ENCODE measurements around the gene FAM3D.

FAM3D gene

GRCh38 chr3:58623478-58623877, 43.1 kb downstream of the FAM3D start:
- Mint-ChIP-seq H3K4me3 (no peak overlapping the region), H3K9me3 (no peaks in the 10 kb centered on the region), H3K27me3 (no peaks in the 10 kb centered on the region), H3K4me1 (ENCODE audit: low read depth) (no peaks in the 10 kb centered on the region), H3K27ac (no peak overlapping the region), H3K36me3 (ENCODE audit: low read depth) (no peaks in the 10 kb centered on the region)
- intact Hi-C loops (cut with micrococcal nuclease), result no loop called here

DNA sequence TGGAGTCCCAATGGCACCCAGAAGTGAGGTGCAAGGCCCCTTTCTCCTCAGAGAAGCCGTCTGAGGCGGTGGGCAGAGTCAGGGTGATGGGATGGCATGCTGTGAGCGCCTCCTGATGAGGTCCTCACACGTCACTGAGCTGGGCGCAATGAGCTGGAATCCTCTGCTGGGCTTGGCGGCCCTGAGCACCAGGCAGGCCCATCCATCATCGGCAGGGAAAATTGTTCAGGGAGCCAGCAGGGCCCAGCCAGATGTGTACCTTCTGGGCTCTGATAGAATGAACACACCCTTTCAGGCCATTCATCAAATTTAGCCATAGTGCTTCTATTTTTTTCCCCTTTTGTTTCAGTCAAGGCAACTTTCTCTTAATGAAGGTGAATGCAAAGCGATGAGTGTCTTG, 43.7 kb downstream of the FAM3D start:
- Mint-ChIP-seq H3K36me3 (ENCODE audit: low read depth) (no peaks in the 10 kb centered on the region), H3K4me3 (no peak overlapping the region), H3K4me1 (ENCODE audit: low read depth) (no peaks in the 10 kb centered on the region), H3K9me3 (no peaks in the 10 kb centered on the region), H3K27me3 (no peaks in the 10 kb centered on the region), H3K27ac (no peak overlapping the region)
- intact Hi-C loops (cut with micrococcal nuclease), result no loop called here

DNA sequence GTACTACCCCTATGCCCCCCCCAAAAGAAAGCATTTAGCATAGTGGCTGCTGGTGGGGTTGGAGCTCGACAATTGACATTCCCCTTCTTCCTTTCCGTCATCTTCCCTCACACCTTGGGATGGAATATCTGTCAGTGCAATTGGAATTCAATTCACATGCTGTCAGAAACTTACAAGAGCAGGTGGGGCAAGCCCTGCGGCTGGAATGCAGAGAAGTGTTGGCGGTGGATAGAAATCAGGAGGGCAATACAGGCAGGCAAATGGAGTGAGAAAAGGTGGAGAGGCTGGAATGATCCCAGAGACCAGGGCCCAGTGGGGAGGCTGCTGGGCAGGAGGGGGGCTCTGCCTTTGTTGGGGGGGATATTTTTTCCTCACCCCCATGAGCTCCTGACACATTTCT, 44.1 kb downstream of the FAM3D start:
- intact Hi-C loops (cut with micrococcal nuclease), result no loop called here
- Mint-ChIP-seq H3K4me3 (no peak overlapping the region), H3K9me3 (no peaks in the 10 kb centered on the region), H3K27me3 (no peaks in the 10 kb centered on the region), H3K36me3 (ENCODE audit: low read depth) (no peaks in the 10 kb centered on the region), H3K27ac (no peak overlapping the region), H3K4me1 (ENCODE audit: low read depth) (no peaks in the 10 kb centered on the region)

- H3K27me3 Mint-ChIP-seq, result no peaks in the 10 kb centered on the region
Measured at GRCh38 chr3:58621086-58621830, 45.3 kb downstream of the FAM3D start.

GRCh38 chr3:58620421-58620820, 46.2 kb downstream of the FAM3D start:
- no peaks in the 10 kb centered on the region for H3K4me1 Mint-ChIP-seq (ENCODE audit: low read depth)
- no peak overlapping the region for H3K4me3 Mint-ChIP-seq
- no peak overlapping the region for H3K27ac Mint-ChIP-seq
- H3K9me3 Mint-ChIP-seq, result no peaks in the 10 kb centered on the region
- H3K27me3 Mint-ChIP-seq, result no peaks in the 10 kb centered on the region
- intact Hi-C loops (cut with micrococcal nuclease), result no loop called here
- H3K36me3 Mint-ChIP-seq (ENCODE audit: low read depth), result no peaks in the 10 kb centered on the region

More at GRCh38 chr3:58621086-58621830, 45.3 kb downstream of the FAM3D start:
- Mint-ChIP-seq H3K36me3 (ENCODE audit: low read depth) (no peaks in the 10 kb centered on the region), H3K4me3 (no peak overlapping the region), H3K4me1 (ENCODE audit: low read depth) (no peaks in the 10 kb centered on the region), H3K9me3 (no peaks in the 10 kb centered on the region), H3K27ac (no peak overlapping the region)
- intact Hi-C loops (cut with micrococcal nuclease), result no loop called here

DNA sequence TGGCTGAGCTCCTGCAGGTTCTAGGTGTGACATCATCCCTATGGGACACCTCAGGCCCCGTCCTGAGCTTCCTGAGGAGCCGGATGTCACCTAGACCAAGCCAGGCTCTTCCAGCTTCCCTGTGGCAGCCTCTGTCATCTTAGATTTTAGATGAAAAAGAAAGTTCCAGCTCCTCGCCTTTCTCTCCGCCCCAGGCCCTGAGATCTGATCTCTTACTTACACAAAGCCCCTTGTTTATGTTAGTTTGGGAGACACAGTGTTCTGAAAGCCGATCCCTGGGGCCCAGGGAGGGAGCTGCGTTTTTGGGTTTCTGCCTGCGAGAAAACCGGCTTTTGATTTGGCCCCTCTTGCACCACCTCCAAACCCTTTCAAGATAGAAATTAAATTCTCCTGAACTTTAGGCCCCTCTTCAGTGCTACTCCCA, 49.2 kb downstream of the FAM3D start:
- Mint-ChIP-seq H3K36me3 (ENCODE audit: low read depth) (no peaks in the 10 kb centered on the region), H3K9me3 (no peaks in the 10 kb centered on the region), H3K4me1 (ENCODE audit: low read depth) (no peaks in the 10 kb centered on the region), H3K27ac (no peak overlapping the region), H3K27me3 (no peaks in the 10 kb centered on the region), H3K4me3 (no peak overlapping the region)
- intact Hi-C loops (cut with micrococcal nuclease), result no loop called here

- H3K36me3 Mint-ChIP-seq (ENCODE audit: low read depth), result no peaks in the 10 kb centered on the region
- H3K4me1 Mint-ChIP-seq (ENCODE audit: low read depth), result no peaks in the 10 kb centered on the region
- no peak overlapping the region for H3K27ac Mint-ChIP-seq
Measured at GRCh38 chr3:58613236-58614132, 53.1 kb downstream of the FAM3D start.

DNA sequence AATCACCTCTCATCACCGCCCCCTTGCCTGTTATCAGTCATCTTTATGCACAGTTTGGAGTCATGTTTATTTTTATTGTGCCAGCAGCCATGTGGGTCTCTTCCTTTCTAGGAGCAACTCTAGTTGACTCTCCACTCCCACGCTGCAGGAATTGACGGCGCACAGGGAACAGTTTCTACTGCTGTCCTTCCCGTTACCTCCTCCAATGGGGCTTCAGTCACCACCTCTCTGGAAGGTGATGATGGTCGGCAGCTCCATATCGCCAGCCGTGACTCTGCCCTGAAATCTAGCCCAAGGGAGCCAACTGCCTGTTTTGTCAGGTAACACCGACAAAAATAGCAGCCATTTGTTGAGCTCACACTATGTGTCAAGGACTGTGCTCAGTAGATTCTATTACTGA, 53.7 kb downstream of the FAM3D start:
- Mint-ChIP-seq H3K36me3 (ENCODE audit: low read depth) (no peaks in the 10 kb centered on the region), H3K4me1 (ENCODE audit: low read depth) (no peaks in the 10 kb centered on the region), H3K9me3 (no peaks in the 10 kb centered on the region), H3K4me3 (no peak overlapping the region), H3K27me3 (no peaks in the 10 kb centered on the region), H3K27ac (no peak overlapping the region)
- intact Hi-C loops (cut with micrococcal nuclease), result no loop called here

More at GRCh38 chr3:58613236-58614132, 53.1 kb downstream of the FAM3D start:
- no peaks in the 10 kb centered on the region for H3K9me3 Mint-ChIP-seq
- H3K4me3 Mint-ChIP-seq, result no peak overlapping the region
- no peaks in the 10 kb centered on the region for H3K27me3 Mint-ChIP-seq
- intact Hi-C loops (cut with micrococcal nuclease), result no loop called here

GRCh38 chr3:58609990-58610389, 56.6 kb downstream of the FAM3D start:
- Mint-ChIP-seq H3K4me3 (no peak overlapping the region), H3K4me1 (ENCODE audit: low read depth) (no peaks in the 10 kb centered on the region), H3K27me3 (peaks cover 7% of the 10 kb centered on the region), H3K27ac (no peak overlapping the region), H3K36me3 (ENCODE audit: low read depth) (no peaks in the 10 kb centered on the region), H3K9me3 (no peaks in the 10 kb centered on the region)
- intact Hi-C loops (cut with micrococcal nuclease), result no loop called here

GRCh38 chr3:58608648-58609047, 57.9 kb downstream of the FAM3D start:
- H3K4me1 Mint-ChIP-seq (ENCODE audit: low read depth), result no peaks in the 10 kb centered on the region
- H3K9me3 Mint-ChIP-seq, result no peaks in the 10 kb centered on the region
- peaks cover 9% of the 10 kb centered on the region for H3K27me3 Mint-ChIP-seq
- no peak overlapping the region for H3K4me3 Mint-ChIP-seq
- intact Hi-C loops (cut with micrococcal nuclease), result no loop called here
- no peaks in the 10 kb centered on the region for H3K36me3 Mint-ChIP-seq (ENCODE audit: low read depth)
- H3K27ac Mint-ChIP-seq, result no peak overlapping the region

GRCh38 chr3:58607816-58608215, 58.8 kb downstream of the FAM3D start:
- intact Hi-C loops (cut with micrococcal nuclease), result no loop called here
- H3K36me3 Mint-ChIP-seq (ENCODE audit: low read depth), result no peaks in the 10 kb centered on the region
- no peak overlapping the region for H3K4me3 Mint-ChIP-seq
- no peaks in the 10 kb centered on the region for H3K4me1 Mint-ChIP-seq (ENCODE audit: low read depth)
- no peak overlapping the region for H3K27ac Mint-ChIP-seq
- H3K27me3 Mint-ChIP-seq, result peaks cover 9% of the 10 kb centered on the region
- no peaks in the 10 kb centered on the region for H3K9me3 Mint-ChIP-seq

DNA sequence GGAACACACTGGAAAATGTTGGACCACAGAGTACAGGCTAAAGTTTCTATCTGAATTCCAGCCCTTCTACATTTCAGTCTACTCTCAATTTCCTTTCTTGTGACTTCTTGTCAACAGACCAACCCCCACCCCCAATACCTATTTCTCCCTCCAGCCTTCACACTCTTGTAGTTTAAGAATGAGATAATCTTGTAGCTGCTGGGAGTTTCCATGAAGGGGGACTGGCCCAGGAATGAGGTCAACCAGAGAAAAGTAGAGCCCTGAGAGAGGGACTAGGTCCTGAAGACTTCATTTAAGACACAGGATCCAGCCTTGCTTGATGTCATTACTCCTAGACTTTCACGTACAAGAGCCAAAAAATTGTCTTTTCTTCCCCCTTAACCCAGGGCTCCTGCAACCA, 59.9 kb downstream of the FAM3D start:
- Mint-ChIP-seq H3K27ac (no peak overlapping the region), H3K9me3 (no peaks in the 10 kb centered on the region), H3K4me3 (no peak overlapping the region), H3K36me3 (ENCODE audit: low read depth) (no peaks in the 10 kb centered on the region), H3K4me1 (ENCODE audit: low read depth) (no peaks in the 10 kb centered on the region), H3K27me3 (peaks cover 15% of the 10 kb centered on the region)
- intact Hi-C loops (cut with micrococcal nuclease), result no loop called here

- no peak overlapping the region for H3K27ac Mint-ChIP-seq
- H3K9me3 Mint-ChIP-seq, result no peaks in the 10 kb centered on the region
- no peak overlapping the region for H3K4me3 Mint-ChIP-seq
- no peaks in the 10 kb centered on the region for H3K36me3 Mint-ChIP-seq (ENCODE audit: low read depth)
- H3K4me1 Mint-ChIP-seq (ENCODE audit: low read depth), result no peaks in the 10 kb centered on the region
- H3K27me3 Mint-ChIP-seq, result peaks cover 18% of the 10 kb centered on the region
- intact Hi-C loops (cut with micrococcal nuclease), result no loop called here
Measured at GRCh38 chr3:58604031-58604430, 62.5 kb downstream of the FAM3D start.

GRCh38 chr3:58603606-58604005, 63.0 kb downstream of the FAM3D start:
- H3K9me3 Mint-ChIP-seq, result no peaks in the 10 kb centered on the region
- no peaks in the 10 kb centered on the region for H3K36me3 Mint-ChIP-seq (ENCODE audit: low read depth)
- H3K4me1 Mint-ChIP-seq (ENCODE audit: low read depth), result no peaks in the 10 kb centered on the region
- peaks cover 18% of the 10 kb centered on the region for H3K27me3 Mint-ChIP-seq
- intact Hi-C loops (cut with micrococcal nuclease), result no loop called here
- H3K27ac Mint-ChIP-seq, result no peak overlapping the region
- H3K4me3 Mint-ChIP-seq, result no peak overlapping the region
